Panc1 (cell line): ENCODE measurements around the gene TNPO2. TPM values are rescaled to one million over a fixed set of nuclear protein-coding genes. Genes with fewer than 3 reads are reported as not detected.

Source experiments
- ATAC-seq: fragments of 200-7000 bp; cut with Tn5 transposase; 2 replicates; pipeline ENCODE4 v1.9.1; 2020; ENCODE audit warnings: mild to moderate bottlenecking, moderate library complexity
- BruUV-seq: library from RNA; stranded (reverse); fragments of 400-500 nt; replicated peaks from 2 replicates; lab custom pipeline; 2021; lab: Mats Ljungman, UMichigan
- CTCF ChIA-PET: fragments of 300-600 bp; sonication (Branson Sonifier 250); formaldehyde crosslinking; loops from one replicate; lab custom pipeline; 2022; ENCODE audit warnings: antibody characterized with exemption; lab: Charles Lee
- POLR2A ChIA-PET: fragments of 300-600 bp; sonication (Branson Sonifier 250); formaldehyde crosslinking; loops from one replicate; lab custom pipeline; 2022; ENCODE audit warnings: antibody characterized with exemption; lab: Charles Lee
- DNase-seq: peaks from one replicate; pipeline ENCODE4 v3.0.0-alpha.2; 2010; ENCODE audit warnings: low read depth, low spot score
- H3K27ac ChIP-seq: 2 replicates; pipeline ENCODE4 v1.5.1; 2011; ENCODE audit warnings: mild to moderate bottlenecking, low read length, inconsistent platforms
- H3K27me3 ChIP-seq: fragments of 200-500 bp; sonication (Bioruptor generic); 2 replicates; pipeline ENCODE4 v1.6.0; 2014; ENCODE audit warnings: low read length, inconsistent platforms; ENCODE audit not compliant: control insufficient read depth, insufficient read depth
- H3K36me3 ChIP-seq: fragments of 200-500 bp; sonication (Bioruptor generic); 2 replicates; pipeline ENCODE4 v1.5.1; 2014; ENCODE audit warnings: inconsistent platforms, mild to moderate bottlenecking, low read length, moderate library complexity; ENCODE audit not compliant: control insufficient read depth, insufficient read depth
- H3K4me1 ChIP-seq: 2 replicates; pipeline ENCODE4 v1.5.1; 2011; ENCODE audit warnings: inconsistent platforms, mild to moderate bottlenecking, low read length, moderate library complexity; ENCODE audit not compliant: control insufficient read depth, insufficient read depth
- H3K4me3 ChIP-seq, 2 experiments: 2 replicates each; pipeline ENCODE4 v1.5.1; 2011 to 2012; ENCODE audit warnings: low read depth in 2 of 2, low read length in 2 of 2, mild to moderate bottlenecking in 2 of 2, inconsistent platforms in 1 of 2, moderate library complexity in 1 of 2
- H3K9me3 ChIP-seq: fragments of 200-500 bp; sonication (Bioruptor generic); 2 replicates; pipeline ENCODE4 v1.5.1; 2014; ENCODE audit warnings: low read depth, mild to moderate bottlenecking, inconsistent platforms, low read length, moderate library complexity; ENCODE audit not compliant: control insufficient read depth, insufficient read depth
- CTCF ChIP-seq: fragments of 450-650 bp; IDR thresholded peaks from 2 replicates; pipeline ENCODE4 v1.5.1; 2017; ENCODE audit warnings: mild to moderate bottlenecking
- POLR2AphosphoS5 ChIP-seq: IDR thresholded peaks from 2 replicates; pipeline ENCODE4 v1.6.1; 2012; ENCODE audit warnings: mild to moderate bottlenecking, low read depth, low read length, moderate library complexity
- REST ChIP-seq, 2 experiments: IDR thresholded peaks; 2 replicates each; pipeline ENCODE4 v1.6.1; 2011 to 2012; ENCODE audit warnings: low read depth in 2 of 2, control low read depth in 1 of 2, low read length in 1 of 2, mild to moderate bottlenecking in 1 of 2, moderate library complexity in 1 of 2; ENCODE audit not compliant: insufficient read depth in 1 of 2
- SIN3A ChIP-seq: IDR thresholded peaks from 2 replicates; pipeline ENCODE4 v1.6.1; 2012; ENCODE audit warnings: low read depth, mild to moderate bottlenecking, low read length, moderate library complexity, borderline replicate concordance; ENCODE audit not compliant: insufficient read depth
- TCF7L2 ChIP-seq: IDR thresholded peaks from 2 replicates; pipeline ENCODE4 v1.6.1; 2011; ENCODE audit warnings: mild to moderate bottlenecking, low read depth, low read length, inconsistent platforms
- in situ Hi-C: cut with HindIII; loops from 2 replicates; pipeline ENCODE4 v1.10.0; 2016; ENCODE audit warnings: low sequenced_read_pairs, low pct_unique_long_range_greater_than_20kb
- intact Hi-C: fragments of 100-400 bp; cut with micrococcal nuclease; formaldehyde crosslinking; loops from one replicate; pipeline ENCODE4 v1.10.0; 2022; ENCODE audit not compliant: unreplicated experiment
- total RNA-seq: library from RNA; stranded (reverse); gene quantifications from one replicate; pipeline ENCODE4 v1.2.1, GENCODE V29; 2021; ENCODE audit not compliant: unreplicated experiment

The TNPO2 gene
- total RNA-seq, 1 experiment from 2014 or later: 83.3 TPM

- intact Hi-C loops: no loop called here
- DNase-seq (no peak), ATAC-seq (no peak)
- Histone ChIP-seq H3K27me3 (no peaks in the 10 kb centered on the region), H3K9me3 (no peaks in the 10 kb centered on the region), H3K27ac (no peak overlapping the region), H3K36me3 (no peaks in the 10 kb centered on the region; the same call in 1 of the 2 replicates), H3K4me3 (no peak overlapping the region), H3K4me1 (peaks cover 5% of the 10 kb centered on the region; the same call in 1 of the 2 replicates)
- BruUV-seq: TSS peak; percentile 46
- TF ChIP-seq SIN3A (no peak), REST (IDR thresholded peaks at IDR 0.05; ENCODE audit: insufficient read depth in 1 of 2, low read depth in 2 of 2, low read length in 1 of 2) (no peak), TCF7L2 (no peak), CTCF (no peak), POLR2AphosphoS5 (no peak)
- in situ Hi-C loops: no loop called here
- POLR2A ChIA-PET: no interaction called here
- CTCF ChIA-PET: no interaction called here
Measured at GRCh38 chr19:12694641-12695040, 29.1 kb downstream of the TNPO2 start.

GRCh38 chr19:12692960-12693359 lies 30.8 kb downstream of the TNPO2 start:
- H3K4me1 ChIP-seq: peaks cover 5% of the 10 kb centered on the region; the same call in 1 of the 2 replicates
- H3K9me3 ChIP-seq: no peaks in the 10 kb centered on the region
- H3K4me3 ChIP-seq: no peak overlapping the region
- TF ChIP-seq CTCF (no peak), SIN3A (no peak), REST (IDR thresholded peaks at IDR 0.05; ENCODE audit: insufficient read depth in 1 of 2, low read depth in 2 of 2, low read length in 1 of 2) (no peak), TCF7L2 (no peak), POLR2AphosphoS5 (no peak)
- ChIA-PET CTCF (interaction anchor here (0.6 kb wide), 1 partner anchor 16 kb away, joined by 5 read pairs; no protein-coding TSS in a partner anchor), POLR2A (no interaction called here)
- no peak overlapping the region for H3K27ac ChIP-seq
- intact Hi-C loops (no loop called here), in situ Hi-C loops (no loop called here)
- no peak for DNase-seq
- H3K36me3 ChIP-seq: no peaks in the 10 kb centered on the region; the same call in 1 of the 2 replicates
- BruUV-seq: no TSS peak
- ATAC-seq: no peak
- H3K27me3 ChIP-seq: no peaks in the 10 kb centered on the region
